B cell (primary cell): ENCODE results near the gene ANXA7.

Experiments
- CTCF ChIP-seq: fragments of 200-600 bp; IDR thresholded peaks from one replicate; pipeline ENCODE4 v1.8.0; 2022; ENCODE audit warnings: antibody characterized with exemption, mild to moderate bottlenecking
- EZH2 ChIP-seq: IDR thresholded peaks from 2 replicates; pipeline ENCODE4 v1.6.1; 2012; ENCODE audit warnings: borderline replicate concordance, low read depth, mild to moderate bottlenecking, moderate library complexity, low read length; ENCODE audit not compliant: insufficient read depth, poor library complexity, severe bottlenecking

GRCh38 chr10:73404690-73405089, 9.2 kb downstream of the ANXA7 start:
- no peak for TF ChIP-seq CTCF
- no peak for TF ChIP-seq EZH2
